Measurements from ENCODE around the gene ADAMTS8. TPM values are rescaled to one million over a fixed set of nuclear protein-coding genes. Genes with fewer than 3 reads are reported as not detected.
A peak's percentile ranks its signal among the peaks of the same experiment; 100 is the strongest.

ADAMTS8 gene
- total RNA-seq, 4 donors from 2014 or later: 23.5 to 55.5 (median 29.8) TPM

DNA sequence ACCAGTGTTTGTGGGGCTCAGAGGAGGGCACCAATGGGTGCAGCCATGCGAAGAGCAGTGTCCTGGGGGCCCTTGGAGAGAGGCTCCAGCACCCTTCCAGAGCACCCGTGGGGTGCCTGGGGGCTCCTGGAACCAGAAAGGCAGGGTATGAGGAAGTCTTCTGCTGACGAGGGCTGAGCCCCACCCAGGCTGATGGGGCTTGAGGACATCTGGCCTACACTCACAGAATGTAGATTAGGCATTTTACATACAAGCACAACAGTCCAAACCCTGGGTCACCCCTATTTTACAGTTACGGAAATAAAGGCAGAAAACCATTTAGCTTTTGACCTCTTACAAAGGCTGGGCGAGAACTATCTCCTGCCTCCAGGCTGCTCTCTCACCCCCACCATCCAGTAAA lies 47.6 kb downstream of the ADAMTS8 start:
- intact Hi-C loops (cut with DNase I): no loop called here
- H3K36me3 ChIP-seq: no peaks in the 10 kb centered on the region
- no peaks in the 10 kb centered on the region for H3K9me3 ChIP-seq
- H3K4me1 ChIP-seq: peaks cover 0 to 12% (median 2%) of the 10 kb centered on the region in 4 donors
- H3K4me3 ChIP-seq: no peak overlapping the region
- DNase-seq (ENCODE audit: extremely low spot score): no peak
- H3K27me3 ChIP-seq: no peaks in the 10 kb centered on the region
- 92% methylated on average over 5 of the region's 5 CpGs for WGBS
- TF ChIP-seq POLR2AphosphoS5 (IDR thresholded peaks at IDR 0.05) (no peak), CTCF (IDR thresholded peaks at IDR 0.05) (no peak), EP300 (IDR thresholded peaks at IDR 0.05) (no peak)
- no peak overlapping the region for H3K27ac ChIP-seq (replicated peaks in 1 of 4)

DNA sequence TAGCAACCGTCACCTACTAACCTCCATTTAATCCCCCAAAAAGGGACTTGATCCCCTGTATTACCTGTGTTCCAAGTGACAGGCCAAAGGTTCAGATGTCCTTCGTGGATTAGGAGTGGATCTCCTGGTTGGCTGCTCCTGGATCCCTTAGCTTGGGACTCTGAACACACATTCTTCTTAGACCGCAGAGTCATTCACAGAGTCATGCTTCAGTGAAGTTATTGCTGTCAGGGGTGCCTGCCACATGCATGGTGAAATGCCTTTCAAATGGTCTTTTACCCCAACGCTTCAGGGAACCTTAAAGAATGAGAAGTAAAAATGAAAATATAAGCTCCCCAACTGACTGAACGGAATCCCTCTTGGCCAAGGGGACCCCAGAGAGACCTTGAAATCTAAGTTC lies 49.1 kb downstream of the ADAMTS8 start:
- no peak for DNase-seq (ENCODE audit: extremely low spot score)
- TF ChIP-seq POLR2A (IDR thresholded peaks at IDR 0.05; ENCODE audit: low read depth) (no peak), EP300 (IDR thresholded peaks at IDR 0.05) (no peak), POLR2AphosphoS5 (IDR thresholded peaks at IDR 0.05) (no peak), CTCF (IDR thresholded peaks at IDR 0.05) (no peak)
- WGBS: 93% methylated on average over 5 of the region's 5 CpGs
- Histone ChIP-seq H3K36me3 (no peaks in the 10 kb centered on the region), H3K4me3 (no peak overlapping the region), H3K27me3 (no peaks in the 10 kb centered on the region), H3K27ac (replicated peaks in 1 of 4) (no peak overlapping the region), H3K4me1 (peaks cover 0 to 11% (median 2%) of the 10 kb centered on the region in 4 donors), H3K9me3 (no peaks in the 10 kb centered on the region)
- intact Hi-C loops (cut with DNase I): loop anchor here (5.0 kb wide), 1 partner anchor 157 kb away; no protein-coding TSS in a partner anchor

DNA sequence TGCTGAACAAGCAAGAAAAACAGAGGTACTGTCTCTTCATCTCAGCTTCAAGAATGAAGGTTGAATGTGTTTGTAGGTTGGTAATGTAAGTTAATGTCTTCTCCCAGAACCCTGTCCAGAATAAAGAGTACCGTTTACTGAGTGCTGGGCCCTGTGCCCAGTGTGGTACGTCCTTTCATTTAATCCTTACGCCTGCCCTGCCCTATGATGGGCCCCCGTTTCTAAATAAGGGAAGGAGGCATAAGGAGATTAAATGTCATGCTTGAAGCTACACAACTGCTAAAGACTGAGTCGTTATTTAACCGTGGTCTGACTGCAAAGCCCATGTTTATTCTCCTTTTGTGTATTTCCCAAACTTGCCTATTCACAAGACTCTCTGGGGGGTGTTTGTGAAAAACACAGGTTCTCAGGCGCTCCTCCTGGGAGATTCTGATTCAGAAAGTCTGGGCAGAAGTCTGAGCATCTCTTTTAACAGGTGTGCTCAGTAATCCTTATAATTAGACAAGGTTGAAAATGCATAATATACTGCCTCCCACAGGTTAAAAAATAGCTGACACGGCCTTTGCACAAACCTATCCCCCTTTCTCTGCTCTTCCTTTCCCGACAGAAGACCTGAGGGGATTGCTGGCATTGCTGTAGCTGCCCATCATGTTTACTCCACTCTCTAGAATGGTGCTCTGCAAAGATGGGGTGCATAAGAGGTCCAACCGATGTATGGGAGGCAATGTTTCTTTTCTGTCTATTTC lies 57.4 kb downstream of the ADAMTS8 start:
- Histone ChIP-seq H3K4me3 (no peak overlapping the region), H3K27me3 (no peaks in the 10 kb centered on the region), H3K4me1 (no peaks in the 10 kb centered on the region), H3K9me3 (no peaks in the 10 kb centered on the region), H3K27ac (replicated peaks in 1 of 4) (peak overlapping the region in 1 of 4 donors; percentile 12), H3K36me3 (no peaks in the 10 kb centered on the region)
- TF ChIP-seq CTCF (IDR thresholded peaks at IDR 0.05): no peak
- TF ChIP-seq EP300 (IDR thresholded peaks at IDR 0.05): no peak
- TF ChIP-seq POLR2AphosphoS5 (IDR thresholded peaks at IDR 0.05): no peak
- no peak for TF ChIP-seq POLR2A (IDR thresholded peaks at IDR 0.05; ENCODE audit: low read depth)
- peak; percentile 55 for DNase-seq (ENCODE audit: extremely low spot score)
- intact Hi-C loops (cut with DNase I): no loop called here
- WGBS: 62% methylated on average over 10 of the region's 10 CpGs

DNA sequence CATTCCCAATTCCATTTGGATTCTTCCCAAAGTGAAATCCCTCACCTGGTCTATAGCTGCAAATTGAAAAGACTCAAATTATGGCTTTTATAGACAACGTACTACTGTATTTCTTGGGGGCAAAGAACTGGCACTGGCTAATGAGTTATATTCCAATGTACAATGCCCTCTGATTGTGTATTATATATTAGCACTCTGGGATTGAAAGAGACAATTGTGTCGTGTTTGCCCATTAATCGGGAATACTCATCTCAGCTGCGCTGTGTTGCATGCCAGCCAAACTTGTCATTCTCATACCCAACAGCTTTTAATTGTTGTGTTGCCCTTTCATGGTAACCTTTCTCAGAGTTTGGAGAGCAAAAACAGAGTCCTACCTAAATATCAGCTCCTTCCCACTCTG lies 58.7 kb downstream of the ADAMTS8 start:
- TF ChIP-seq POLR2AphosphoS5 (IDR thresholded peaks at IDR 0.05): no peak
- no peak for TF ChIP-seq EP300 (IDR thresholded peaks at IDR 0.05)
- TF ChIP-seq POLR2A (IDR thresholded peaks at IDR 0.05; ENCODE audit: low read depth): no peak
- no peak for TF ChIP-seq CTCF (IDR thresholded peaks at IDR 0.05)
- no peaks in the 10 kb centered on the region for H3K36me3 ChIP-seq
- WGBS: 96% methylated on average over 4 of the region's 4 CpGs
- DNase-seq (ENCODE audit: extremely low spot score): peak; percentile 37
- intact Hi-C loops (cut with DNase I): no loop called here
- H3K4me1 ChIP-seq: no peaks in the 10 kb centered on the region
- H3K9me3 ChIP-seq: no peaks in the 10 kb centered on the region
- H3K4me3 ChIP-seq: no peak overlapping the region
- no peaks in the 10 kb centered on the region for H3K27me3 ChIP-seq
- H3K27ac ChIP-seq (replicated peaks in 1 of 4): no peak overlapping the region

All from esophagus muscularis mucosa (tissue), 4 donors.